ENCODE results near the gene STRN3.
A peak's percentile ranks its signal among the peaks of the same experiment; 100 is the strongest.
"Not testable (repeated sequence)": the region's sequence is repeated elsewhere in the genome, so short reads cannot be mapped to it uniquely, and the experiment has no call there.

STRN3 gene

GRCh38 chr14:30974628-30975027, 51.6 kb downstream of the STRN3 start:
- intact Hi-C loops (cut with DNase I), result no loop called here
- DNase-seq, result no peak

- intact Hi-C loops (cut with DNase I), result no loop called here
- no peak for DNase-seq
These were observed 53.1 kb downstream of the STRN3 start for GRCh38 chr14:30972882-30973582.

- DNase-seq; intact Hi-C loops (cut with DNase I): not testable (repeated sequence)
These were observed 54.0 kb downstream of the STRN3 start for GRCh38 chr14:30972036-30972732.

- DNase-seq, result no peak
- intact Hi-C loops (cut with DNase I), result no loop called here
These were observed 54.6 kb downstream of the STRN3 start for GRCh38 chr14:30971586-30971985.

GRCh38 chr14:30969796-30970195, 56.4 kb downstream of the STRN3 start:
- DNase-seq; intact Hi-C loops (cut with DNase I): not testable (repeated sequence)

- DNase-seq; intact Hi-C loops (cut with DNase I): not testable (repeated sequence)
These were observed 58.6 kb downstream of the STRN3 start for GRCh38 chr14:30967364-30968098.

- intact Hi-C loops (cut with DNase I), result no loop called here
- no peak for DNase-seq
These were observed 59.5 kb downstream of the STRN3 start for GRCh38 chr14:30966415-30967363.

- intact Hi-C loops (cut with DNase I); DNase-seq: not testable (repeated sequence)
These were observed 60.3 kb downstream of the STRN3 start for GRCh38 chr14:30965861-30966260.

GRCh38 chr14:30962537-30962936, 63.6 kb downstream of the STRN3 start:
- DNase-seq, result not testable (repeated sequence)

GRCh38 chr14:30961330-30961729, 64.8 kb downstream of the STRN3 start:
- no peak for DNase-seq
- intact Hi-C loops (cut with DNase I), result no loop called here

More at GRCh38 chr14:30962537-30962936, 63.6 kb downstream of the STRN3 start:
- intact Hi-C loops (cut with DNase I), result not testable (repeated sequence)

GRCh38 chr14:30960216-30960615, 66.0 kb downstream of the STRN3 start:
- no peak for DNase-seq
- intact Hi-C loops (cut with DNase I), result no loop called here

GRCh38 chr14:30958555-30959407, 67.4 kb downstream of the STRN3 start:
- intact Hi-C loops (cut with DNase I), result no loop called here
- no peak for DNase-seq

- intact Hi-C loops (cut with DNase I), result no loop called here
- no peak for DNase-seq
These were observed 68.3 kb downstream of the STRN3 start for GRCh38 chr14:30957813-30958370.

- DNase-seq, result no peak
- intact Hi-C loops (cut with DNase I), result no loop called here
These were observed 76.5 kb downstream of the STRN3 start for GRCh38 chr14:30949651-30950050.

GRCh38 chr14:30943694-30944093, 82.5 kb downstream of the STRN3 start:
- intact Hi-C loops (cut with DNase I), result no loop called here
- DNase-seq, result no peak

GRCh38 chr14:30940886-30941285, 85.3 kb downstream of the STRN3 start:
- intact Hi-C loops (cut with DNase I), result no loop called here
- no peak for DNase-seq

- DNase-seq, result no peak
- intact Hi-C loops (cut with DNase I), result no loop called here
These were observed 87.6 kb downstream of the STRN3 start for GRCh38 chr14:30938617-30939016.

GRCh38 chr14:30935445-30935844, 90.7 kb downstream of the STRN3 start:
- no peak for DNase-seq
- intact Hi-C loops (cut with DNase I), result no loop called here

- intact Hi-C loops (cut with DNase I), result not testable (repeated sequence)
- DNase-seq, result peak in 1 of 10 donors; percentile 65
These were observed 92.2 kb downstream of the STRN3 start for GRCh38 chr14:30933937-30934336.
